A673 (cell line): ENCODE results near the gene EYS. TPM values are rescaled to one million over a fixed set of nuclear protein-coding genes. Genes with fewer than 3 reads are reported as not detected.

Source experiments
- BruUV-seq: library from RNA; stranded (reverse); fragments of 400-500 nt; replicated peaks from 2 replicates; lab custom pipeline; 2021; lab: Mats Ljungman, UMichigan
- CTCF ChIA-PET: fragments of 300-600 bp; sonication (Branson Sonifier 250); formaldehyde crosslinking; loops from one replicate; lab custom pipeline; 2022; ENCODE audit warnings: antibody characterized with exemption; lab: Charles Lee
- POLR2A ChIA-PET: fragments of 300-600 bp; sonication (Branson Sonifier 250); formaldehyde crosslinking; loops from one replicate; lab custom pipeline; 2022; ENCODE audit warnings: antibody characterized with exemption; ENCODE audit not compliant: low non-redundant PET; lab: Charles Lee
- DNase-seq: peaks from one replicate; pipeline ENCODE4 v3.0.0-alpha.2; 2015; ENCODE audit warnings: low spot score
- H3K27ac ChIP-seq: fragments of 200-600 bp; sonication (generic); 2 replicates; pipeline ENCODE4 v1.5.1; 2016; ENCODE audit warnings: mixed run types, low read depth, mild to moderate bottlenecking, mixed read lengths, antibody characterized with exemption, low read length; ENCODE audit not compliant: poor library complexity, severe bottlenecking
- H3K27me3 ChIP-seq: fragments of 200-600 bp; sonication (generic); replicated peaks from 2 replicates; pipeline ENCODE4 v1.6.1; 2017; ENCODE audit warnings: mixed run types, low read depth, mild to moderate bottlenecking, mixed read lengths, antibody characterized with exemption, low read length; ENCODE audit not compliant: insufficient read depth, poor library complexity
- H3K36me3 ChIP-seq: fragments of 200-600 bp; sonication (generic); 2 replicates; pipeline ENCODE4 v1.6.1; 2016; ENCODE audit warnings: mixed run types, mild to moderate bottlenecking, mixed read lengths, antibody characterized with exemption, low read length; ENCODE audit not compliant: insufficient read depth, poor library complexity, severe bottlenecking
- H3K4me1 ChIP-seq: fragments of 200-600 bp; sonication (generic); 2 replicates; pipeline ENCODE4 v1.6.1; 2017; ENCODE audit warnings: mixed run types, mild to moderate bottlenecking, mixed read lengths, antibody characterized with exemption, low read length; ENCODE audit not compliant: insufficient read depth, poor library complexity, severe bottlenecking
- H3K4me3 ChIP-seq: fragments of 200-600 bp; sonication (generic); 2 replicates; pipeline ENCODE4 v1.5.1; 2016; ENCODE audit warnings: low read depth, mixed run types, mild to moderate bottlenecking, mixed read lengths, low read length; ENCODE audit not compliant: poor library complexity, severe bottlenecking
- H3K9me3 ChIP-seq: fragments of 200-600 bp; sonication (generic); 2 replicates; pipeline ENCODE4 v1.6.1; 2016; ENCODE audit warnings: mixed run types, low read depth, mild to moderate bottlenecking, mixed read lengths, antibody characterized with exemption, low read length; ENCODE audit not compliant: poor library complexity, severe bottlenecking
- EZH2 ChIP-seq: fragments of 200-600 bp; sonication (generic); IDR thresholded peaks from 2 replicates; pipeline ENCODE4 v1.6.1; 2017; ENCODE audit warnings: borderline replicate concordance, low read depth, mild to moderate bottlenecking, mixed read lengths, antibody characterized with exemption, low read length; ENCODE audit not compliant: poor library complexity, severe bottlenecking
- intact Hi-C: fragments of 100-400 bp; cut with micrococcal nuclease; formaldehyde crosslinking; loops from one replicate; pipeline ENCODE4 v1.10.0; 2022; ENCODE audit not compliant: unreplicated experiment
- total RNA-seq: library from RNA; stranded (reverse); gene quantifications from 2 replicates; pipeline ENCODE4 v1.2.3, GENCODE V29; 2021
- TF ChIP-seq, protein P1 (sequence below): fragments of 300-800, 200-600 bp; sonication (generic); conservative IDR thresholded peaks from 2 replicates; pipeline ENCODE4 v1.5.1; 2017; ENCODE audit warnings: low read depth, mild to moderate bottlenecking, antibody characterized with exemption, low read length, moderate library complexity, mixed read lengths

EYS gene
- total RNA-seq, 1 experiment from 2014 or later: 0.47 TPM

DNA sequence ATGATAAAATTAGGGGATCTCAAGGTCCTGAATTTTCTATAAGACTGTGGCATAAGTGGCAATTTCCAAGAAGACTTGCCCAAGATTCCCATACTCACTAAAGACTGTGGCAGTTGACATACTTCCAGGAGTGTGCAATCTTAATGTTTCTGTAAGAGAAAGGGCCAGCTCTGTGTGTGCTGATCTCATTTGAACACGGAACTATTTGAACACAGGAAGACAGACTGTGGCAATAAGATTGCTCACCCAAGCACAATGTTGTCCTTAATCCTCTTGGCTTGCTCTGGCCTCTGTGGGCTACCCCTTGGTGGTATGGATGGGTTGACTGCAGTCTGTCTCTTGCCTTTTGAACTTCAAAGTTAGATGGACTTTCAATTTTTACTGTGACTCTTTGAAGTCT lies 1920.0 kb downstream of the EYS start:
- Histone ChIP-seq H3K27me3 (no peaks in the 10 kb centered on the region), H3K4me1 (no peaks in the 10 kb centered on the region), H3K36me3 (no peaks in the 10 kb centered on the region), H3K9me3 (no peaks in the 10 kb centered on the region), H3K4me3 (no peak overlapping the region), H3K27ac (no peak overlapping the region)
- ChIA-PET CTCF (no interaction called here), POLR2A (no interaction called here)
- BruUV-seq: no TSS peak
- no peak for TF ChIP-seq EZH2
- TF ChIP-seq, protein P1, sequence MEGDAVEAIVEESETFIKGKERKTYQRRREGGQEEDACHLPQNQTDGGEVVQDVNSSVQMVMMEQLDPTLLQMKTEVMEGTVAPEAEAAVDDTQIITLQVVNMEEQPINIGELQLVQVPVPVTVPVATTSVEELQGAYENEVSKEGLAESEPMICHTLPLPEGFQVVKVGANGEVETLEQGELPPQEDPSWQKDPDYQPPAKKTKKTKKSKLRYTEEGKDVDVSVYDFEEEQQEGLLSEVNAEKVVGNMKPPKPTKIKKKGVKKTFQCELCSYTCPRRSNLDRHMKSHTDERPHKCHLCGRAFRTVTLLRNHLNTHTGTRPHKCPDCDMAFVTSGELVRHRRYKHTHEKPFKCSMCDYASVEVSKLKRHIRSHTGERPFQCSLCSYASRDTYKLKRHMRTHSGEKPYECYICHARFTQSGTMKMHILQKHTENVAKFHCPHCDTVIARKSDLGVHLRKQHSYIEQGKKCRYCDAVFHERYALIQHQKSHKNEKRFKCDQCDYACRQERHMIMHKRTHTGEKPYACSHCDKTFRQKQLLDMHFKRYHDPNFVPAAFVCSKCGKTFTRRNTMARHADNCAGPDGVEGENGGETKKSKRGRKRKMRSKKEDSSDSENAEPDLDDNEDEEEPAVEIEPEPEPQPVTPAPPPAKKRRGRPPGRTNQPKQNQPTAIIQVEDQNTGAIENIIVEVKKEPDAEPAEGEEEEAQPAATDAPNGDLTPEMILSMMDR: no peak
- DNase-seq: no peak
- intact Hi-C loops: no loop called here

DNA sequence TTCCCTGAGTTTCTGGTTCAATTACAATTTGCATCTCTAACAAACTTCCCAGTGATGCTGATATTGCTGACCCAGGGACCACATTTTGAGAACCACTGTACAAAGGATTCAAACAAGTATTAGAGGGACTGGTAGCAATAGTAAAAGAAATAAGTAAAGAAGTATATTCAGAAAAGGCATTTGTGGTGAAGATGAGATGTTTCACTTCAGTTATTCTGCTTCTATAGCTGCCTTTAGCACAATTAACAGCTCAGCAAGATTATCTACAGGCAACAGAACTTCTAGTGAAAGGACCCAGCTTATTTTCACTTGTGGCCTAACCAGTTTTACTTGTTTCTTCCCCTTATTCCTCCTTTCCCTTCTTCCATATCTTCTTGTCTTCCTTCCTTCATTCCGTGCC lies 1922.0 kb downstream of the EYS start:
- intact Hi-C loops: no loop called here
- no peaks in the 10 kb centered on the region for H3K36me3 ChIP-seq
- DNase-seq: no peak
- no peaks in the 10 kb centered on the region for H3K9me3 ChIP-seq
- H3K27ac ChIP-seq: no peak overlapping the region
- POLR2A ChIA-PET: no interaction called here
- BruUV-seq: no TSS peak
- no peak overlapping the region for H3K4me3 ChIP-seq
- H3K27me3 ChIP-seq: no peaks in the 10 kb centered on the region
- CTCF ChIA-PET: no interaction called here
- no peak for TF ChIP-seq EZH2
- TF ChIP-seq, protein P1: no peak
- H3K4me1 ChIP-seq: no peaks in the 10 kb centered on the region

DNA sequence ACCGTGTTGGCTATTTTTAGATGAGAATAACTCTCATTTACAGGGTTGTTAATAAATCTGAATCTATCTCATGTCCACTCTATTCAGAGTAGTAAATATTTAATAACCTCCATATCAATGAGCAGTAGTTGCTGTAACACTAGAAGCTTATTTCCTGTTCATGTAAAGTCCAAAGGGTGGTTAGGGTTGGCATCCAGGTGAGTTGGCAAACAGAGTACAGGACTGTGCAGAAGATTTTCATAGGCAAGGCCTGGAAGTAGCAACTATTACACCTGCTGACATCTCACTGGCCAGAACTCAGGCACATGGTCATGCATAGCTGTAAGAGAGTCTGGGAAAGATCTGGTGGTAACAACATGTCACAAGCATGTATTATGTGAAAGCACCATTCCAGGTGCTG lies 1923.9 kb downstream of the EYS start:
- H3K4me1 ChIP-seq: no peaks in the 10 kb centered on the region
- DNase-seq: no peak
- no peak overlapping the region for H3K27ac ChIP-seq
- ChIA-PET CTCF (no interaction called here), POLR2A (interaction anchor here (0.6 kb wide), 1 partner anchor 20 kb away, joined by 3 read pairs; no protein-coding TSS in a partner anchor)
- H3K36me3 ChIP-seq: no peaks in the 10 kb centered on the region
- H3K27me3 ChIP-seq: no peaks in the 10 kb centered on the region
- intact Hi-C loops: no loop called here
- no peaks in the 10 kb centered on the region for H3K9me3 ChIP-seq
- H3K4me3 ChIP-seq: no peak overlapping the region
- TF ChIP-seq, protein P1: no peak
- no peak for TF ChIP-seq EZH2
- BruUV-seq: no TSS peak
